ENCODE results near the gene COL24A1.
"Not testable (repeated sequence)": the region's sequence is repeated elsewhere in the genome, so short reads cannot be mapped to it uniquely, and the experiment has no call there.

Gene COL24A1

GRCh38 chr1:85824066-85824840 lies 332.3 kb downstream of the COL24A1 start:
- in situ Hi-C loops (cut with MboI; ENCODE audit: low sequenced_read_pairs): no loop called here

- in situ Hi-C loops (cut with MboI; ENCODE audit: low sequenced_read_pairs): no loop called here
These were observed 333.9 kb downstream of the COL24A1 start for GRCh38 chr1:85822696-85823095.

- in situ Hi-C loops (cut with MboI; ENCODE audit: low sequenced_read_pairs): no loop called here
These were observed 338.2 kb downstream of the COL24A1 start for GRCh38 chr1:85818371-85818770.

GRCh38 chr1:85816606-85817005 lies 340.0 kb downstream of the COL24A1 start:
- in situ Hi-C loops (cut with MboI; ENCODE audit: low sequenced_read_pairs): no loop called here

- in situ Hi-C loops (cut with MboI; ENCODE audit: low sequenced_read_pairs): no loop called here
These were observed 340.7 kb downstream of the COL24A1 start for GRCh38 chr1:85815906-85816305.

- in situ Hi-C loops (cut with MboI; ENCODE audit: low sequenced_read_pairs): no loop called here
These were observed 350.2 kb downstream of the COL24A1 start for GRCh38 chr1:85806236-85806965.

GRCh38 chr1:85801520-85801919 lies 355.1 kb downstream of the COL24A1 start:
- in situ Hi-C loops (cut with MboI; ENCODE audit: low sequenced_read_pairs): no loop called here

- in situ Hi-C loops (cut with MboI; ENCODE audit: low sequenced_read_pairs): no loop called here
These were observed 356.8 kb downstream of the COL24A1 start for GRCh38 chr1:85799737-85800136.

- in situ Hi-C loops (cut with MboI; ENCODE audit: low sequenced_read_pairs): no loop called here
These were observed 358.2 kb downstream of the COL24A1 start for GRCh38 chr1:85798419-85798818.

GRCh38 chr1:85777021-85777420 lies 379.6 kb downstream of the COL24A1 start:
- in situ Hi-C loops (cut with MboI; ENCODE audit: low sequenced_read_pairs): not testable (repeated sequence)

- in situ Hi-C loops (cut with MboI; ENCODE audit: low sequenced_read_pairs): no loop called here
These were observed 393.8 kb downstream of the COL24A1 start for GRCh38 chr1:85762804-85763203.

- in situ Hi-C loops (cut with MboI; ENCODE audit: low sequenced_read_pairs): no loop called here
These were observed 399.7 kb downstream of the COL24A1 start for GRCh38 chr1:85756864-85757263.

GRCh38 chr1:85748120-85748519 lies 408.5 kb downstream of the COL24A1 start:
- in situ Hi-C loops (cut with MboI; ENCODE audit: low sequenced_read_pairs): no loop called here

- in situ Hi-C loops (cut with MboI; ENCODE audit: low sequenced_read_pairs): no loop called here
These were observed 409.8 kb downstream of the COL24A1 start for GRCh38 chr1:85746777-85747176.

GRCh38 chr1:85743814-85744213 lies 412.8 kb downstream of the COL24A1 start:
- in situ Hi-C loops (cut with MboI; ENCODE audit: low sequenced_read_pairs): no loop called here

GRCh38 chr1:85734931-85735330 lies 421.6 kb downstream of the COL24A1 start:
- in situ Hi-C loops (cut with MboI; ENCODE audit: low sequenced_read_pairs): no loop called here

- in situ Hi-C loops (cut with MboI; ENCODE audit: low sequenced_read_pairs): no loop called here
These were observed 437.8 kb downstream of the COL24A1 start for GRCh38 chr1:85718678-85719340.

GRCh38 chr1:85714418-85715114 lies 442.0 kb downstream of the COL24A1 start:
- in situ Hi-C loops (cut with MboI; ENCODE audit: low sequenced_read_pairs): not testable (repeated sequence)

- in situ Hi-C loops (cut with MboI; ENCODE audit: low sequenced_read_pairs): no loop called here
These were observed 447.7 kb downstream of the COL24A1 start for GRCh38 chr1:85708829-85709227.

- in situ Hi-C loops (cut with MboI; ENCODE audit: low sequenced_read_pairs): no loop called here
These were observed 448.4 kb downstream of the COL24A1 start, which contains the start of gene ZNHIT6 for GRCh38 chr1:85707990-85708828. Gene ZNHIT6 (minus strand): TSS chr1:85708433. CDS start chr1:85708284, 149 bp downstream.

Data from hTERT RPE-1 (cell line).